DOHH2 (cell line): ENCODE data around the gene TIMM44.
A peak's percentile ranks its signal among the peaks of the same experiment; 100 is the strongest.
"Not testable (repeated sequence)": the region's sequence is repeated elsewhere in the genome, so short reads cannot be mapped to it uniquely, and the experiment has no call there.

ENCODE experiments used
- H3F3A ChIP-seq: fragments of 200-600 bp; sonication (generic), shearing (Covaris generic); 2 replicates; pipeline ENCODE4 v1.6.0; 2016; ENCODE audit warnings: antibody characterized with exemption, mild to moderate bottlenecking; ENCODE audit not compliant: control insufficient read depth, insufficient read depth
- H3K27ac ChIP-seq: fragments of 200-600 bp; sonication (generic); 2 replicates; pipeline ENCODE4 v1.5.1; 2014; ENCODE audit warnings: low read depth, mild to moderate bottlenecking, low read length, moderate library complexity
- H3K27me3 ChIP-seq: fragments of 200-600 bp; sonication (generic); 2 replicates; pipeline ENCODE4 v1.6.1; 2014; ENCODE audit warnings: mild to moderate bottlenecking, low read length, mixed read lengths; ENCODE audit not compliant: control insufficient read depth
- H3K36me3 ChIP-seq: fragments of 200-600 bp; sonication (generic); 2 replicates; pipeline ENCODE4 v1.6.1; 2014; ENCODE audit warnings: mild to moderate bottlenecking, low read length, moderate library complexity, mixed read lengths; ENCODE audit not compliant: control insufficient read depth
- H3K4me1 ChIP-seq: fragments of 200-600 bp; sonication (generic); 2 replicates; pipeline ENCODE4 v1.6.1; 2014; ENCODE audit warnings: mild to moderate bottlenecking, low read length, mixed read lengths; ENCODE audit not compliant: control insufficient read depth
- H3K4me2 ChIP-seq: fragments of 200-600 bp; sonication (generic); 2 replicates; pipeline ENCODE4 v1.6.0; 2014; ENCODE audit warnings: mild to moderate bottlenecking, low read length, moderate library complexity
- H3K4me3 ChIP-seq: fragments of 200-600 bp; sonication (generic); 2 replicates; pipeline ENCODE4 v1.5.1; 2014; ENCODE audit warnings: mild to moderate bottlenecking, low read length, mixed read lengths
- H3K79me2 ChIP-seq: fragments of 200-600 bp; sonication (generic); 2 replicates; pipeline ENCODE4 v1.6.1; 2014; ENCODE audit warnings: mild to moderate bottlenecking, low read length, mixed read lengths; ENCODE audit not compliant: control insufficient read depth
- H3K9me2 ChIP-seq: fragments of 200-600 bp; sonication (generic); replicated peaks from 2 replicates; pipeline ENCODE4 v1.6.1; 2014; ENCODE audit warnings: mild to moderate bottlenecking, low read length, mixed read lengths; ENCODE audit not compliant: control insufficient read depth
- H3K9me3 ChIP-seq: fragments of 200-600 bp; sonication (generic); 2 replicates; pipeline ENCODE4 v1.6.1; 2014; ENCODE audit warnings: antibody characterized with exemption, low read length, mixed read lengths; ENCODE audit not compliant: control insufficient read depth, insufficient read depth
- H4K20me1 ChIP-seq: fragments of 200-600 bp; sonication (generic); 2 replicates; pipeline ENCODE4 v1.6.0; 2014; ENCODE audit warnings: low read depth, mild to moderate bottlenecking, antibody characterized with exemption, low read length, moderate library complexity; ENCODE audit not compliant: control insufficient read depth, insufficient read depth
- CTCF ChIP-seq: fragments of 200-600 bp; sonication (generic); IDR thresholded peaks from one replicate; pipeline ENCODE4 v1.5.1; 2014; ENCODE audit warnings: antibody characterized with exemption, mild to moderate bottlenecking, low read depth, low read length; ENCODE audit not compliant: poor library complexity, severe bottlenecking
- EZH2phosphoT487 ChIP-seq: fragments of 200-600 bp; sonication (generic); IDR thresholded peaks from 2 replicates; pipeline ENCODE4 v1.6.1; 2017; ENCODE audit warnings: borderline replicate concordance, mild to moderate bottlenecking, antibody characterized with exemption, low read length, moderate library complexity, mixed read lengths

TIMM44 gene

GRCh38 chr19:7920519-7921301 lies 22.8 kb downstream of the TIMM44 start:
- Histone ChIP-seq H3K9me2 (no peaks in the 10 kb centered on the region), H4K20me1 (peaks cover 4% of the 10 kb centered on the region; the same call in 1 of the 2 replicates), H3F3A (peaks cover 2% of the 10 kb centered on the region; the same call in 1 of the 2 replicates), H3K4me3 (peak overlapping the region; percentile 92), H3K79me2 (no peaks in the 10 kb centered on the region), H3K9me3 (no peaks in the 10 kb centered on the region), H3K4me1 (peaks cover 51% of the 10 kb centered on the region), H3K4me2 (peak overlapping the region; percentile 99), H3K36me3 (0 out of 2 replicates have a peak, but pooled peaks cover 3% of the 10 kb centered on the region), H3K27ac (peak overlapping the region; percentile 53), H3K27me3 (peaks cover 34% of the 10 kb centered on the region)
- TF ChIP-seq CTCF (no peak), EZH2phosphoT487 (no peak)

- no peaks in the 10 kb centered on the region for H3K9me2 ChIP-seq
- peak within 1 kb of the TSS; percentile 99 for H3K4me2 ChIP-seq
- H3K79me2 ChIP-seq: no peaks in the 10 kb centered on the region
- peaks cover 2% of the 10 kb centered on the region; the same call in 1 of the 2 replicates for H3F3A ChIP-seq
- H3K4me1 ChIP-seq: peaks cover 47% of the 10 kb centered on the region
- no peaks in the 10 kb centered on the region for H3K9me3 ChIP-seq
- H3K4me3 ChIP-seq: peak within 1 kb of the TSS; percentile 92
- H3K27me3 ChIP-seq: peaks cover 41% of the 10 kb centered on the region
- 0 out of 2 replicates have a peak, but pooled peaks cover 3% of the 10 kb centered on the region for H3K36me3 ChIP-seq
- TF ChIP-seq CTCF (no peak), EZH2phosphoT487 (no peak)
- peak within 1 kb of the TSS; percentile 53 for H3K27ac ChIP-seq
- H4K20me1 ChIP-seq: peaks cover 4% of the 10 kb centered on the region; the same call in 1 of the 2 replicates
Observed at GRCh38 chr19:7919610-7920518, 23.6 kb downstream of the TIMM44 start, which contains the start of gene SNAPC2. SNAPC2 (plus strand) TSS chr19:7920338; CDS start chr19:7920367, 29 bp downstream.

- H3F3A ChIP-seq: peaks cover 2% of the 10 kb centered on the region; the same call in 1 of the 2 replicates
- H3K27ac ChIP-seq: no peak overlapping the region
- H3K4me2 ChIP-seq: peak overlapping the region; percentile 99
- H3K27me3 ChIP-seq: peaks cover 41% of the 10 kb centered on the region
- H3K4me1 ChIP-seq: peaks cover 47% of the 10 kb centered on the region
- H3K36me3 ChIP-seq: 0 out of 2 replicates have a peak, but pooled peaks cover 3% of the 10 kb centered on the region
- no peaks in the 10 kb centered on the region for H3K79me2 ChIP-seq
- H3K9me2 ChIP-seq: no peaks in the 10 kb centered on the region
- H3K9me3 ChIP-seq: no peaks in the 10 kb centered on the region
- H4K20me1 ChIP-seq: peaks cover 4% of the 10 kb centered on the region; the same call in 1 of the 2 replicates
- H3K4me3 ChIP-seq: peak overlapping the region; percentile 92
- peak; percentile 72; the same call in 1 of the 2 replicates for TF ChIP-seq EZH2phosphoT487
- TF ChIP-seq CTCF: no peak
Observed at GRCh38 chr19:7918615-7919421, 24.6 kb downstream of the TIMM44 start.

GRCh38 chr19:7918062-7918614 lies 25.3 kb downstream of the TIMM44 start:
- H3K27ac ChIP-seq, H3K9me3 ChIP-seq, H3K36me3 ChIP-seq, H3K4me3 ChIP-seq, H3K79me2 ChIP-seq, H4K20me1 ChIP-seq, H3K9me2 ChIP-seq, H3F3A ChIP-seq: not testable (repeated sequence)
- peaks cover 47% of the 10 kb centered on the region for H3K4me1 ChIP-seq
- peaks cover 41% of the 10 kb centered on the region for H3K27me3 ChIP-seq
- peak overlapping the region; percentile 58; the same call in 1 of the 2 replicates for H3K4me2 ChIP-seq
